ENCODE measurements around the gene ADRA2B.
"Not testable (repeated sequence)": the region's sequence is repeated elsewhere in the genome, so short reads cannot be mapped to it uniquely, and the experiment has no call there.

ADRA2B gene

DNA sequence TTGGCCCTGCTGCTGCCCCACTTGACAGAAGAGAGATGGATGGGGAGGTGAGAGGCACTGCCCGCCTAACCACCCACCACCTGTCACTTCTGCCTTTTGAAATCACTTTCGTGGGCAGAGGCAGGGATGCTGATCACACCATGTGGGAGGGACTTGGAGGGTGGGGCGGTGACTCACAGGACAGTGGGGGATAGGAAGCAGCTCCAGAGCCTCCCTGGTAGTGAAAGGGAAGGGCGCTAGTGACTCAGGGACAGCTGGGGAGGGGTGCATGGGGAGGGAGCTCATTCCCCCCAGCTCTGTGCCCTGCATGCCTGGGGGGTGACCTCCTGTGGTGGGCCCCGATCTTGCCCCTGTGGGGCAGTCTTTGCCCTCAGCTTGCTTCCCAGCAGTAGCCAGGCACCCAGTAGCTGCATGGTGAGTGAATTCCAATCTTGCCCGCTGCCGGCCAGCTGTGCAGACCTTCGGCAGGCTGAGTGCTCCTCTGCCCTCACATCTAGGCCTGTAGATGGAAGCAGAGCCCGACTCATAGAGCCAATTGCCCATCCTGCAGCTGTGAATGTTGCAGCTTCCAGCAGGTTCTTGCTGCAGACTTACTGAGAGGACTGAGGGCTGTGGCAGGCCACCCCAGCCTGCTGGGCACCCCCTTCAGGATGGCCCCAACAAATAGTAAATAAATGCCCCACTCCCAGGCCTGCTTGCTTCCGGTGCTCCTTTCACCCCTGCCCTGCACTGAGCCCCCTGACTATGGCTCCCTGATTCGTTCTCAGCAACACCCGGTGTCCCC, 53.1 kb downstream of the ADRA2B start:
- not testable (repeated sequence) for H3K4me1 ChIP-seq (ENCODE audit: low read depth, poor library complexity, severe bottlenecking)

More for the DNA sequence above, 53.1 kb downstream of the ADRA2B start:
- not testable (repeated sequence) for H2AFZ ChIP-seq (ENCODE audit: low read depth); H3K79me2 ChIP-seq (ENCODE audit: insufficient read depth, low read depth); H4K20me1 ChIP-seq (ENCODE audit: insufficient read depth); H3K9ac ChIP-seq; H3K4me3 ChIP-seq (IDR thresholded peaks at IDR 0.05; ENCODE audit: insufficient read depth, low read depth, low read length); H3K27me3 ChIP-seq (ENCODE audit: insufficient read depth, low read depth); H3K4me2 ChIP-seq; H3K27ac ChIP-seq; H3K36me3 ChIP-seq (ENCODE audit: insufficient read depth)
